Fibroblast of mammary gland (primary cell): ENCODE results near the gene AP2A1.
A peak's percentile ranks its signal among the peaks of the same experiment; 100 is the strongest.

Experiments
- DNase-seq: peaks from one replicate; pipeline ENCODE4 v3.0.0-alpha.2; 2010; ENCODE audit warnings: low read depth
- H3K4me3 ChIP-seq: 2 replicates; pipeline ENCODE4 v1.5.1; 2011; ENCODE audit warnings: low read depth, mild to moderate bottlenecking, low read length, moderate library complexity; ENCODE audit not compliant: control insufficient read depth
- TF ChIP-seq, protein P1 (sequence below): conservative IDR thresholded peaks from 2 replicates; pipeline ENCODE4 v1.5.1; 2011; ENCODE audit warnings: low read depth, low read length, inconsistent platforms; ENCODE audit not compliant: control insufficient read depth, insufficient read depth

AP2A1 gene

DNA sequence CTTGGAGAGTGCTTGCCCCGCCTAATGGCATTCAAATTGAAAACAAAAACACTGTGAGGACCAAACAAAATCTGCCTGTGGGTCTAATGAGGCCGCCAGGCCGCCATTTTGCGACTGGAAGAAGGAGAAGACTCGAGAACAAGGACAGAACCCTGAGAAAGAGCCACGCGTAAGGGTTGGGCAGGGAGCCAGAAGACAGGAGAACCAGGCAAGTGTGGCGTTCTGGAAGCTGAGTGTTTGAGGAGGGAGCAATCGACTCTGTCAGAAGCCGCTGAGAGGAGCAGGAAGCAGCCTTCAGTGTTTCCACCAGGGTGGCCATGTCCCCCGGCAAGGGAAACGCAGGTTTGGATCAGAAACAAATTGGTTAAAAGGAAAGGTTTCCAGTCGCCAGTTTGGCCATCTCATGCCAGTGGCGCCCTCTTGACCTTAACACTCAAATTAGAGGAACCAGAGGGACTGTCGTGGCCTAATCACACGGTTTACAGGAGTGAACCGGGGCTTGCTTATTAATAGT lies 74.0 kb downstream of the AP2A1 start:
- TF ChIP-seq, protein P1, sequence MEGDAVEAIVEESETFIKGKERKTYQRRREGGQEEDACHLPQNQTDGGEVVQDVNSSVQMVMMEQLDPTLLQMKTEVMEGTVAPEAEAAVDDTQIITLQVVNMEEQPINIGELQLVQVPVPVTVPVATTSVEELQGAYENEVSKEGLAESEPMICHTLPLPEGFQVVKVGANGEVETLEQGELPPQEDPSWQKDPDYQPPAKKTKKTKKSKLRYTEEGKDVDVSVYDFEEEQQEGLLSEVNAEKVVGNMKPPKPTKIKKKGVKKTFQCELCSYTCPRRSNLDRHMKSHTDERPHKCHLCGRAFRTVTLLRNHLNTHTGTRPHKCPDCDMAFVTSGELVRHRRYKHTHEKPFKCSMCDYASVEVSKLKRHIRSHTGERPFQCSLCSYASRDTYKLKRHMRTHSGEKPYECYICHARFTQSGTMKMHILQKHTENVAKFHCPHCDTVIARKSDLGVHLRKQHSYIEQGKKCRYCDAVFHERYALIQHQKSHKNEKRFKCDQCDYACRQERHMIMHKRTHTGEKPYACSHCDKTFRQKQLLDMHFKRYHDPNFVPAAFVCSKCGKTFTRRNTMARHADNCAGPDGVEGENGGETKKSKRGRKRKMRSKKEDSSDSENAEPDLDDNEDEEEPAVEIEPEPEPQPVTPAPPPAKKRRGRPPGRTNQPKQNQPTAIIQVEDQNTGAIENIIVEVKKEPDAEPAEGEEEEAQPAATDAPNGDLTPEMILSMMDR: no peak
- no peak for DNase-seq

DNA sequence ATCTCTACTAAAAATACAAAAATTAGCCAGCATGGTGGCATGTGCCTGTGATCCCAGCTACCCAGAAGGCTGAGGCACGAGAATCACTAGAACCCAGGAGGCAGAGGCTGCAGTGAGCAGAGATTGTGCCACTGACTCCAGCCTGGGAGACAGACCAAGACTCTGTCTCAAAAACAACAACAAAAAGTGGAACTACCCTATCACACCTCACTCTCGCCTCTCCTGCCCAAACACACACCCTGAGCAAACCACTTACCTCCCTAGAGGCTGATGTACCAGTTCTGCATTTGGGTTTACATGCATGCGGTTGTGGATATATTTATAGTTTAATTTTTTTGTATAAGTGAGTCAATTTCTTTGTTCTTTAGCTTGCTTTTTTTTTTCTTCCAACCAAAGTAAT lies 76.5 kb downstream of the AP2A1 start:
- no peak for DNase-seq
- no peak overlapping the region for H3K4me3 ChIP-seq
- TF ChIP-seq, protein P1: no peak

More for the DNA sequence above, 74.0 kb downstream of the AP2A1 start:
- no peak overlapping the region for H3K4me3 ChIP-seq

DNA sequence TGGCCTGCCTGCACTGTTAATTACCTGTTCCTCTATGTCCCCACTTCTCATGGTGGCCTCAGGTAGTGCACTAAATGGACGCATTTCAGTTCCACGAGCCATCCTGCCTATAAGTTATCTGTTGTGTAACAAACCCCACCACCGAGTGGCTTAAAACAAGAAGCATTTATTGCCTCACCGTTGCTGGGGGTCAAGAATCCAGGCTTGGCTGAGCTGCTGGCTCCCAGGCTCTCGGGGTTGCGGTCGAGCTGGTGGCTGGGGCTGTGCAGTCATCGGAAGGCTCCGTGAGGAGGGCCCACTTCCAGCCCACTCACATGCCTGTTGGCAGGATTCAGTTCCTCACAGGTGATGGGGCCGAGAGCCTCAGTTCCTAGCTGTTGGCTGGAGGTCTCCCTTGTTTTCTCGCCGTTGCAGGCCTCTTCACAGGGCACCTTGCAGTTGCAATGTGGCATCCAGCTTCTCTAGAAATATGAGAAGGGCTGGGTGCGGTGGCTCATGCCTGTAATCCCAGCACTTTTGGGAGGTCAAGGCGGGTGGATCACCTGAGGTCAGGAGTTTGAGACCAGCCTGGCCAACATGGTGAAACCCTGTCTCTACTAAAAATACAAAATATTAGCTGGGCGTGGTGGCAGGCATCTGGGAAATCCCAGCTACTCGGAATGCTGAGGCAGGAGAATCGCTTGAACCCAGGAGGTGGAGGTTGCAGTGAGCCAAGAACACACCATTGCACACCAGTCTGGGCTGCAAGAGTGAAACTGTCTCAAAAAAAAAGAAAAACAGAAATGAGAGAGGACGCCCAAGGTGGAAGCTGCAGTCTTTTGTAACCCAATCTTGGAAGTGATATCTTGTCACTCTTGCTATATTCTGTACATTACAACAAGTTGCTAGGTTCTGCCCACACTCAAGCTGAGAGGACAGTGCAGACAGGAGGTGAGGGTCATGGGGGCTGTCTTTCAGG lies 77.6 kb downstream of the AP2A1 start:
- DNase-seq: no peak
- TF ChIP-seq, protein P1: no peak
- H3K4me3 ChIP-seq: no peak overlapping the region

GRCh38 chr19:49845414-49845813 lies 78.6 kb downstream of the AP2A1 start:
- H3K4me3 ChIP-seq: no peak overlapping the region
- DNase-seq: no peak
- TF ChIP-seq, protein P1: no peak

GRCh38 chr19:49846408-49846807 lies 79.6 kb downstream of the AP2A1 start:
- no peak overlapping the region for H3K4me3 ChIP-seq
- TF ChIP-seq, protein P1: no peak
- DNase-seq: no peak

- H3K4me3 ChIP-seq: no peak overlapping the region
- peak; percentile 93 for DNase-seq
- TF ChIP-seq, protein P1: no peak
Measured at GRCh38 chr19:49847731-49848696, 81.2 kb downstream of the AP2A1 start.
